H1 (cell line): ENCODE data around the gene SMYD3. TPM values are rescaled to one million over a fixed set of nuclear protein-coding genes. Genes with fewer than 3 reads are reported as not detected.
A peak's percentile ranks its signal among the peaks of the same experiment; 100 is the strongest.

Experiments used
- CTCF ChIA-PET: fragments of 300-600 bp; sonication (Branson Sonifier 250); formaldehyde crosslinking; loops from one replicate; lab custom pipeline; 2021; ENCODE audit not compliant: partially characterized antibody; lab: Charles Lee
- POLR2A ChIA-PET: fragments of 300-600 bp; sonication (Branson Sonifier 250); formaldehyde crosslinking; loops from one replicate; lab custom pipeline; 2021; ENCODE audit warnings: inconsistent platforms; ENCODE audit not compliant: partially characterized antibody; lab: Charles Lee
- DNase-seq, 2 experiments: peaks; one replicate each; pipeline versions ENCODE4 v3.0.0 to v3.0.0-alpha.2; 2010 to 2022; ENCODE audit warnings: low spot score in 2 of 2, low read depth in 1 of 2, mixed read lengths in 1 of 2
- FAIRE-seq: peaks from 2 replicates; lab custom pipeline; 2011; peaks lifted over from hg19 to GRCh38; lab: Jason Lieb, UNC
- H2AFZ ChIP-seq: 2 replicates; pipeline ENCODE4 v1.8.1; 2012; ENCODE audit warnings: low read length, inconsistent platforms
- H2AK5ac ChIP-seq: 2 replicates; pipeline ENCODE4 v1.6.1; 2013; ENCODE audit warnings: low read depth, low read length
- H2BK120ac ChIP-seq: replicated peaks from 2 replicates; pipeline ENCODE3; 2013; ENCODE audit warnings: low read depth, low read length, inconsistent platforms
- H2BK12ac ChIP-seq: 2 replicates; pipeline ENCODE4 v1.6.1; 2013; ENCODE audit warnings: low read depth, low read length
- H2BK15ac ChIP-seq: 2 replicates; pipeline ENCODE4 v1.6.1; 2013; ENCODE audit warnings: low read length
- H2BK20ac ChIP-seq: 2 replicates; pipeline ENCODE4 v1.6.1; 2013; ENCODE audit warnings: low read length
- H2BK5ac ChIP-seq: 2 replicates; pipeline ENCODE4 v1.6.1; 2013; ENCODE audit warnings: low read depth, low read length
- H3K14ac ChIP-seq: 2 replicates; pipeline ENCODE4 v1.6.1; 2013; ENCODE audit warnings: inconsistent platforms; ENCODE audit not compliant: insufficient read length
- H3K18ac ChIP-seq: 2 replicates; pipeline ENCODE4 v1.6.1; 2013; ENCODE audit warnings: low read length; ENCODE audit errors: extremely low read depth
- H3K23ac ChIP-seq: 2 replicates; pipeline ENCODE4 v1.6.1; 2013; ENCODE audit warnings: inconsistent platforms; ENCODE audit not compliant: insufficient read length
- H3K23me2 ChIP-seq: 2 replicates; pipeline ENCODE4 v1.6.1; 2013; ENCODE audit warnings: low read depth, low read length
- H3K27ac ChIP-seq: 2 replicates; pipeline ENCODE4 v1.6.1; 2011; ENCODE audit warnings: low read depth, low read length, inconsistent platforms
- H3K27me3 ChIP-seq, 4 experiments: replicated peaks in 1 of 4; 1 replicate in 1 of 4; 2 replicates in 3 of 4; pipeline versions ENCODE4 v1.6.1 to v1.8.1; 2011 to 2013; ENCODE audit warnings: low read length in 3 of 4, mild to moderate bottlenecking in 3 of 4, inconsistent platforms in 2 of 4, mixed read lengths in 2 of 4, moderate library complexity in 1 of 4; ENCODE audit not compliant: control insufficient read depth in 3 of 4, insufficient read depth in 3 of 4; ENCODE audit errors: extremely low read depth in 1 of 4
- H3K36me3 ChIP-seq, 4 experiments: 2 replicates each; pipeline versions ENCODE4 v1.6.1 to v1.8.1; 2011 to 2013; ENCODE audit warnings: mild to moderate bottlenecking in 4 of 4, low read length in 3 of 4, moderate library complexity in 2 of 4, control low read depth in 1 of 4, inconsistent platforms in 1 of 4; ENCODE audit not compliant: insufficient read depth in 4 of 4, control insufficient read depth in 2 of 4
- H3K4ac ChIP-seq: replicated peaks from 2 replicates; pipeline ENCODE3; 2013; ENCODE audit warnings: low read length, low read depth, mixed read lengths, inconsistent platforms; ENCODE audit not compliant: insufficient read length
- H3K4me1 ChIP-seq, 4 experiments: replicated peaks in 1 of 4; 1 replicate in 1 of 4; 2 replicates in 3 of 4; pipeline versions ENCODE4 v1.6.1 to v1.8.1; 2011 to 2013; ENCODE audit warnings: low read length in 3 of 4, inconsistent platforms in 2 of 4, mixed read lengths in 1 of 4; ENCODE audit not compliant: insufficient read depth in 4 of 4, control insufficient read depth in 3 of 4
- H3K4me2 ChIP-seq, 2 experiments: 2 replicates each; pipeline versions ENCODE4 v1.6.1 to v1.8.1; 2011 to 2013; ENCODE audit warnings: low read depth in 2 of 2, low read length in 2 of 2, control low read depth in 1 of 2, inconsistent platforms in 1 of 2, mild to moderate bottlenecking in 1 of 2; ENCODE audit not compliant: insufficient read depth in 1 of 2
- H3K4me3 ChIP-seq, 4 experiments: fragments of 200-600, 300-600 bp in 1 of 4; sonication (generic), shearing (Covaris generic), sonication (Bioruptor Twin) in 1 of 4; 2 replicates each; pipeline versions ENCODE4 v1.5.1 to v1.8.1; 2011 to 2016; ENCODE audit warnings: low read length in 4 of 4, low read depth in 3 of 4, control low read depth in 2 of 4, inconsistent platforms in 2 of 4, mild to moderate bottlenecking in 2 of 4, mixed read lengths in 1 of 4, moderate library complexity in 1 of 4; ENCODE audit not compliant: insufficient read depth in 2 of 4; ENCODE audit errors: extremely low read depth in 1 of 4
- H3K56ac ChIP-seq: replicated peaks from 2 replicates; pipeline ENCODE3; 2013; ENCODE audit warnings: low read depth, mild to moderate bottlenecking, mixed read lengths, low read length, inconsistent platforms; ENCODE audit not compliant: insufficient read length
- H3K79me1 ChIP-seq: 2 replicates; pipeline ENCODE4 v1.6.1; 2013; ENCODE audit warnings: low read depth, low read length, control low read depth
- H3K79me2 ChIP-seq, 2 experiments: 2 replicates each; pipeline versions ENCODE4 v1.6.1 to v1.8.1; 2012 to 2013; ENCODE audit warnings: low read length in 2 of 2, mild to moderate bottlenecking in 2 of 2, inconsistent platforms in 1 of 2; ENCODE audit not compliant: insufficient read depth in 2 of 2, control insufficient read depth in 1 of 2
- H3K9ac ChIP-seq, 4 experiments: replicated peaks in 1 of 4; 1 replicate in 1 of 4; 2 replicates in 3 of 4; pipeline versions ENCODE4 v1.6.1 to v1.8.1; 2011 to 2013; ENCODE audit warnings: low read depth in 3 of 4, low read length in 3 of 4, control low read depth in 2 of 4, mild to moderate bottlenecking in 2 of 4, moderate library complexity in 2 of 4, inconsistent platforms in 1 of 4; ENCODE audit errors: extremely low read depth in 1 of 4
- H3K9me3 ChIP-seq, 2 experiments: 2 replicates each; pipeline versions ENCODE4 v1.6.1 to v1.8.1; 2012 to 2013; ENCODE audit warnings: mild to moderate bottlenecking in 2 of 2, moderate library complexity in 2 of 2, control low read depth in 1 of 2, inconsistent platforms in 1 of 2, low read depth in 1 of 2, low read length in 1 of 2, mixed read lengths in 1 of 2; ENCODE audit not compliant: insufficient read depth in 2 of 2
- H4K20me1 ChIP-seq, 2 experiments: replicated peaks in 1 of 2; 2 replicates each; pipeline versions ENCODE3 to v1.8.1; 2011 to 2013; ENCODE audit warnings: inconsistent platforms in 2 of 2, low read length in 2 of 2, mild to moderate bottlenecking in 1 of 2; ENCODE audit not compliant: insufficient read depth in 2 of 2, control insufficient read depth in 1 of 2
- H4K5ac ChIP-seq: 2 replicates; pipeline ENCODE4 v1.6.1; 2013; ENCODE audit warnings: low read length, low read depth, mixed read lengths, inconsistent platforms; ENCODE audit not compliant: insufficient read length
- H4K8ac ChIP-seq: 2 replicates; pipeline ENCODE4 v1.8.0; 2013; ENCODE audit warnings: mild to moderate bottlenecking, moderate library complexity, low read length, inconsistent platforms; ENCODE audit not compliant: insufficient read depth; ENCODE audit errors: extremely low read depth
- H4K91ac ChIP-seq: replicated peaks from 2 replicates; pipeline ENCODE3; 2013; ENCODE audit warnings: low read length, mixed read lengths, inconsistent platforms; ENCODE audit not compliant: insufficient read length
- BACH1 ChIP-seq: IDR thresholded peaks from 2 replicates; pipeline ENCODE4 v1.6.1; 2012; ENCODE audit warnings: low read length, improper control_type of control experiment
- CBX5 ChIP-seq: fragments of 300-800, 300-1000 bp; sonication (generic); IDR thresholded peaks from 2 replicates; pipeline ENCODE4 v1.7.1; 2016; ENCODE audit warnings: antibody characterized with exemption, low read length, low read depth
- CTBP2 ChIP-seq: IDR thresholded peaks from 2 replicates; pipeline ENCODE4 v1.7.0; 2011; ENCODE audit warnings: borderline replicate concordance, mild to moderate bottlenecking, moderate library complexity, mixed read lengths, low read length; ENCODE audit not compliant: insufficient read depth, insufficient read length
- E2F6 ChIP-seq: IDR thresholded peaks from 2 replicates; pipeline ENCODE4 v1.6.1; 2012; ENCODE audit warnings: inconsistent platforms
- EP300 ChIP-seq, 2 experiments: IDR thresholded peaks; 1 replicate in 1 of 2; 2 replicates in 1 of 2; pipeline ENCODE4 v1.6.1; 2011 to 2012; ENCODE audit warnings: low read depth in 2 of 2, low read length in 2 of 2, mild to moderate bottlenecking in 2 of 2, borderline replicate concordance in 1 of 2, inconsistent platforms in 1 of 2, moderate library complexity in 1 of 2
- HDAC6 ChIP-seq: IDR thresholded peaks from one replicate; pipeline ENCODE4 v1.7.1; 2012; ENCODE audit warnings: low read depth, mild to moderate bottlenecking, inconsistent platforms, low read length, moderate library complexity
- JUN ChIP-seq: IDR thresholded peaks from 2 replicates; pipeline ENCODE4 v1.6.1; 2011; ENCODE audit warnings: low read depth, mild to moderate bottlenecking, improper control_type of control experiment, low read length
- NANOG ChIP-seq: IDR thresholded peaks from 2 replicates; pipeline ENCODE4 v1.6.1; 2011; ENCODE audit warnings: low read length, low read depth, mild to moderate bottlenecking, inconsistent platforms; ENCODE audit not compliant: insufficient read depth, poor library complexity, severe bottlenecking
- POLR2A ChIP-seq, 2 experiments: IDR thresholded peaks; 1 replicate in 1 of 2; 2 replicates in 1 of 2; pipeline ENCODE4 v1.6.1; 2011; ENCODE audit warnings: low read depth in 2 of 2, low read length in 2 of 2, mild to moderate bottlenecking in 2 of 2; ENCODE audit errors: control extremely low read depth in 1 of 2
- POU5F1 ChIP-seq: IDR thresholded peaks from 2 replicates; pipeline ENCODE4 v1.6.1; 2011; ENCODE audit warnings: low read depth, mild to moderate bottlenecking, low read length, moderate library complexity
- RXRA ChIP-seq: IDR thresholded peaks from 2 replicates; pipeline ENCODE4 v1.6.1; 2011; ENCODE audit warnings: low read depth, mild to moderate bottlenecking, low read length, moderate library complexity; ENCODE audit not compliant: insufficient read depth
- SP2 ChIP-seq: IDR thresholded peaks from 2 replicates; pipeline ENCODE4 v1.6.1; 2012; ENCODE audit warnings: mild to moderate bottlenecking, low read length, inconsistent platforms
- SUZ12 ChIP-seq: fragments of 200-600 bp; sonication (generic); IDR thresholded peaks from 2 replicates; pipeline ENCODE4 v1.6.1; 2012; ENCODE audit warnings: mild to moderate bottlenecking, inconsistent platforms, low read length, moderate library complexity, mixed read lengths
- WGBS, 2 experiments: shearing (Covaris generic) in 1 of 2; methylation state at CpG; one replicate each; pipeline versions ENCODE4 v1.1.6 to v1.1.7; 2013 to 2015; ENCODE audit warnings: low lambda C conversion rate in 2 of 2, mixed read lengths in 2 of 2, inconsistent platforms in 1 of 2, low coverage in 1 of 2, missing lambda C conversion rate in 1 of 2; ENCODE audit not compliant: insufficient replicate concordance in 2 of 2, insufficient coverage in 1 of 2, insufficient read length in 1 of 2; ENCODE audit errors: extremely low coverage in 1 of 2, missing lambda C conversion rate in 1 of 2; 5-methylcytosine and 5-hydroxymethylcytosine counted together
- polyA plus RNA-seq, 7 experiments: library from polyadenylated mRNA; depleted of rRNA in 3 of 7; stranded (reverse) in 5 of 7; unstranded in 2 of 7; fragments of >200 nt in 5 of 7; fragments of 200-250 nt in 2 of 7; gene quantifications; 1 replicate in 5 of 7; 2 replicates in 1 of 7; 4 replicates in 1 of 7; pipeline versions ENCODE4 v1.2.1 to v1.2.3, GENCODE V29; 2011 to 2013; ENCODE audit warnings: missing spikeins in 2 of 7, mixed read lengths in 2 of 7
- total RNA-seq: library from RNA; stranded (reverse); fragmentation: NEBNext Ultra II Directional; extraction: Animal tissue kit (Norgen Biotek cat#: 25700); gene quantifications from 2 replicates; pipeline ENCODE4 v1.2.1, GENCODE V29; 2021

Gene SMYD3
- total and polyA plus RNA-seq, 2 of the 8 experiments (the other 6 are each of a cell fraction or from before 2014, with no cell fraction given): 17.3 to 25.4 TPM

GRCh38 chr1:246283771-246284410 is 223.2 kb downstream of the SMYD3 start:
- no peaks in the 10 kb centered on the region for H3K4me1 ChIP-seq
- no peak overlapping the region for H4K8ac ChIP-seq
- no peak overlapping the region for H3K23ac ChIP-seq
- no peaks in the 10 kb centered on the region for H3K79me2 ChIP-seq
- no peak overlapping the region for H2AK5ac ChIP-seq
- no peak overlapping the region for H3K27ac ChIP-seq
- WGBS, 2 experiments: 85% methylated on average over 5 of the region's 7 CpGs; no CpG with 5 or more reads in 1 of the 2 experiments
- H3K9ac ChIP-seq: peak overlapping the region in 1 of 4 experiments; percentile 61; a peak in 1 of 7 replicates
- H3K9me3 ChIP-seq: no peaks in the 10 kb centered on the region
- no peak overlapping the region for H3K14ac ChIP-seq
- H2BK15ac ChIP-seq: no peak overlapping the region
- H3K79me1 ChIP-seq: no peaks in the 10 kb centered on the region
- no peak overlapping the region for H3K56ac ChIP-seq
- no peak overlapping the region for H2AFZ ChIP-seq
- no peaks in the 10 kb centered on the region for H3K36me3 ChIP-seq
- H3K23me2 ChIP-seq: no peaks in the 10 kb centered on the region
- no peak overlapping the region for H4K91ac ChIP-seq
- no peak overlapping the region for H4K5ac ChIP-seq
- ChIA-PET CTCF (interaction anchor here (1.5 to 2.1 kb wide), 2 partner anchors 21 to 272 kb away, joined by 4 to 7 read pairs; no protein-coding TSS in a partner anchor), POLR2A (no interaction called here)
- H4K20me1 ChIP-seq: no peaks in the 10 kb centered on the region
- no peak overlapping the region for H3K4ac ChIP-seq
- no peak overlapping the region for H2BK20ac ChIP-seq
- H2BK120ac ChIP-seq: no peak overlapping the region
- H3K18ac ChIP-seq: no peak overlapping the region
- no peaks in the 10 kb centered on the region for H3K27me3 ChIP-seq
- DNase-seq (no peak), FAIRE-seq (no peak)
- no peak overlapping the region for H3K4me3 ChIP-seq
- no peak overlapping the region for H3K4me2 ChIP-seq
- no peak overlapping the region for H2BK12ac ChIP-seq
- no peak overlapping the region for H2BK5ac ChIP-seq
- TF ChIP-seq CBX5 (no peak), SUZ12 (no peak), SP2 (no peak), RXRA (no peak), CTBP2 (no peak), HDAC6 (no peak), E2F6 (no peak), NANOG (no peak), EP300 (IDR thresholded peaks at IDR 0.05; ENCODE audit: borderline replicate concordance in 1 of 2, low read depth in 2 of 2, low read length in 2 of 2) (no peak), BACH1 (no peak), POU5F1 (no peak), JUN (no peak), POLR2A (IDR thresholded peaks at IDR 0.05; ENCODE audit: control extremely low read depth in 1 of 2, low read depth in 2 of 2, low read length in 2 of 2) (no peak)
